HEK293 (cell line): ENCODE results near the gene STEAP2.

Source experiments
- BCL11A ChIP-seq: fragments of 450-650 bp; formaldehyde crosslinking; IDR thresholded peaks from 2 replicates; pipeline ENCODE4 v1.5.1; 2016; ENCODE audit warnings: low read depth, missing biosample characterization, missing genetic modification characterization
- HOXD13 ChIP-seq: sonication (generic); formaldehyde crosslinking; IDR thresholded peaks from 2 replicates; pipeline ENCODE4 v1.8.0; 2022; ENCODE audit warnings: missing genetic modification reagents, borderline replicate concordance
- KLF7 ChIP-seq: fragments of 450-650 bp; formaldehyde crosslinking; IDR thresholded peaks from 2 replicates; pipeline ENCODE4 v1.5.1; 2016; ENCODE audit warnings: missing biosample characterization, missing genetic modification characterization, borderline replicate concordance
- MEIS1 ChIP-seq: sonication (generic); formaldehyde crosslinking; IDR thresholded peaks from 2 replicates; pipeline ENCODE4 v1.8.1; 2022; ENCODE audit warnings: missing genetic modification reagents, mild to moderate bottlenecking, borderline replicate concordance
- PATZ1 ChIP-seq: fragments of 450-650 bp; formaldehyde crosslinking; IDR thresholded peaks from 2 replicates; pipeline ENCODE4 v1.5.1; 2016; ENCODE audit warnings: missing biosample characterization, missing genetic modification characterization
- PRDM1 ChIP-seq: fragments of 450-650 bp; formaldehyde crosslinking; IDR thresholded peaks from 2 replicates; pipeline ENCODE4; 2016; ENCODE audit warnings: missing biosample characterization, missing genetic modification characterization
- PRDM10 ChIP-seq: fragments of 450-650 bp; formaldehyde crosslinking; IDR thresholded peaks from 2 replicates; pipeline ENCODE4 v1.5.1; 2016; ENCODE audit warnings: missing biosample characterization, missing genetic modification characterization
- YY2 ChIP-seq: fragments of 450-650 bp; formaldehyde crosslinking; IDR thresholded peaks from 2 replicates; pipeline ENCODE4 v1.5.1; 2016; ENCODE audit warnings: missing biosample characterization, missing genetic modification characterization
- ZBTB44 ChIP-seq: fragments of 450-650 bp; IDR thresholded peaks from 2 replicates; pipeline ENCODE4 v1.5.1; 2018; ENCODE audit warnings: missing biosample characterization, mild to moderate bottlenecking, missing genetic modification characterization
- ZBTB48 ChIP-seq: fragments of 450-650 bp; formaldehyde crosslinking; IDR thresholded peaks from 2 replicates; pipeline ENCODE4 v1.5.1; 2016; ENCODE audit warnings: missing biosample characterization, missing genetic modification characterization
- ZFP3 ChIP-seq: fragments of 450-650 bp; formaldehyde crosslinking; IDR thresholded peaks from 2 replicates; pipeline ENCODE4 v1.5.1; 2016; ENCODE audit warnings: low read depth, missing biosample characterization, missing genetic modification characterization
- ZNF133 ChIP-seq: fragments of 450-650 bp; formaldehyde crosslinking; IDR thresholded peaks from 2 replicates; pipeline ENCODE4 v1.5.1; 2016; ENCODE audit warnings: missing biosample characterization, missing genetic modification characterization
- ZNF18 ChIP-seq: fragments of 450-650 bp; formaldehyde crosslinking; IDR thresholded peaks from 2 replicates; pipeline ENCODE4 v1.5.1; 2016; ENCODE audit warnings: missing biosample characterization, missing genetic modification characterization
- ZNF202 ChIP-seq: fragments of 450-650 bp; formaldehyde crosslinking; IDR thresholded peaks from 2 replicates; pipeline ENCODE4 v1.5.1; 2016; ENCODE audit warnings: missing biosample characterization, missing genetic modification characterization, borderline replicate concordance
- ZNF24 ChIP-seq: fragments of 450-650 bp; formaldehyde crosslinking; IDR thresholded peaks from 2 replicates; pipeline ENCODE4 v1.5.1; 2016; ENCODE audit warnings: missing biosample characterization, missing genetic modification characterization
- ZNF280C ChIP-seq: fragments of 450-650 bp; formaldehyde crosslinking; IDR thresholded peaks from 2 replicates; pipeline ENCODE4 v1.5.1; 2016; ENCODE audit warnings: missing biosample characterization, missing genetic modification characterization
- ZNF341 ChIP-seq: fragments of 450-650 bp; formaldehyde crosslinking; IDR thresholded peaks from 2 replicates; pipeline ENCODE4; 2016; ENCODE audit warnings: low read depth, missing biosample characterization, missing genetic modification characterization
- ZNF354C ChIP-seq: fragments of 450-650 bp; formaldehyde crosslinking; IDR thresholded peaks from 2 replicates; pipeline ENCODE4 v1.5.1; 2016; ENCODE audit warnings: missing biosample characterization, missing genetic modification characterization, low read depth, borderline replicate concordance
- ZNF37A ChIP-seq: fragments of 450-650 bp; IDR thresholded peaks from 2 replicates; pipeline ENCODE4 v1.5.1; 2018; ENCODE audit warnings: missing biosample characterization, missing genetic modification characterization
- ZNF416 ChIP-seq: fragments of 450-650 bp; formaldehyde crosslinking; IDR thresholded peaks from 2 replicates; pipeline ENCODE4 v1.5.1; 2016; ENCODE audit warnings: missing biosample characterization, missing genetic modification characterization
- ZNF514 ChIP-seq: fragments of 450-650 bp; formaldehyde crosslinking; IDR thresholded peaks from 2 replicates; pipeline ENCODE4 v1.5.1; 2016; ENCODE audit warnings: missing biosample characterization, missing genetic modification characterization
- ZNF558 ChIP-seq: fragments of 450-650 bp; formaldehyde crosslinking; IDR thresholded peaks from 2 replicates; pipeline ENCODE4 v1.5.1; 2016; ENCODE audit warnings: missing biosample characterization, missing genetic modification characterization
- ZNF561 ChIP-seq: fragments of 450-650 bp; IDR thresholded peaks from 2 replicates; pipeline ENCODE4 v1.5.1; 2018; ENCODE audit warnings: missing biosample characterization, missing genetic modification characterization, borderline replicate concordance
- ZNF658 ChIP-seq: fragments of 450-650 bp; formaldehyde crosslinking; IDR thresholded peaks from 2 replicates; pipeline ENCODE4; 2016; ENCODE audit warnings: missing biosample characterization, missing genetic modification characterization
- ZNF660 ChIP-seq: fragments of 450-650 bp; IDR thresholded peaks from 2 replicates; pipeline ENCODE4 v1.5.1; 2018; ENCODE audit warnings: missing biosample characterization, mild to moderate bottlenecking, missing genetic modification characterization
- TF ChIP-seq, protein P1 (sequence below): fragments of 450-650 bp; formaldehyde crosslinking; IDR thresholded peaks from 2 replicates; pipeline ENCODE4 v1.5.1; 2016; ENCODE audit warnings: missing biosample characterization, missing genetic modification characterization

STEAP2 gene

GRCh38 chr7:90211391-90212148 lies at the start of gene STEAP2 (continued):
- TF ChIP-seq YY2 (no peak), ZNF561 (tag by site-specific recombination) (no peak), HOXD13 (CRISPR knock-in tag) (no peak), PATZ1 (tag by site-specific recombination) (peak; percentile 78), ZNF660 (tag by site-specific recombination) (peak; percentile 83), BCL11A (no peak), ZNF658 (tag by site-specific recombination) (no peak), ZBTB44 (tag by site-specific recombination) (no peak), ZNF280C (tag by site-specific recombination) (no peak), ZNF133 (no peak), ZNF416 (tag by site-specific recombination) (no peak), ZBTB48 (tag by site-specific recombination) (peak; percentile 72; the same call in 1 of the 2 replicates), MEIS1 (CRISPR knock-in tag) (no peak), KLF7 (tag by site-specific recombination) (no peak), ZFP3 (no peak), ZNF354C (no peak), ZNF18 (no peak), ZNF514 (tag by site-specific recombination) (no peak), ZNF37A (tag by site-specific recombination) (no peak), ZNF558 (no peak), ZNF202 (tag by site-specific recombination) (no peak), ZNF24 (tag by site-specific recombination) (no peak), ZNF341 (tag by site-specific recombination) (peak; percentile 99), PRDM10 (peak; percentile 86), PRDM1 (tag by site-specific recombination) (no peak)
- TF ChIP-seq, protein P1, sequence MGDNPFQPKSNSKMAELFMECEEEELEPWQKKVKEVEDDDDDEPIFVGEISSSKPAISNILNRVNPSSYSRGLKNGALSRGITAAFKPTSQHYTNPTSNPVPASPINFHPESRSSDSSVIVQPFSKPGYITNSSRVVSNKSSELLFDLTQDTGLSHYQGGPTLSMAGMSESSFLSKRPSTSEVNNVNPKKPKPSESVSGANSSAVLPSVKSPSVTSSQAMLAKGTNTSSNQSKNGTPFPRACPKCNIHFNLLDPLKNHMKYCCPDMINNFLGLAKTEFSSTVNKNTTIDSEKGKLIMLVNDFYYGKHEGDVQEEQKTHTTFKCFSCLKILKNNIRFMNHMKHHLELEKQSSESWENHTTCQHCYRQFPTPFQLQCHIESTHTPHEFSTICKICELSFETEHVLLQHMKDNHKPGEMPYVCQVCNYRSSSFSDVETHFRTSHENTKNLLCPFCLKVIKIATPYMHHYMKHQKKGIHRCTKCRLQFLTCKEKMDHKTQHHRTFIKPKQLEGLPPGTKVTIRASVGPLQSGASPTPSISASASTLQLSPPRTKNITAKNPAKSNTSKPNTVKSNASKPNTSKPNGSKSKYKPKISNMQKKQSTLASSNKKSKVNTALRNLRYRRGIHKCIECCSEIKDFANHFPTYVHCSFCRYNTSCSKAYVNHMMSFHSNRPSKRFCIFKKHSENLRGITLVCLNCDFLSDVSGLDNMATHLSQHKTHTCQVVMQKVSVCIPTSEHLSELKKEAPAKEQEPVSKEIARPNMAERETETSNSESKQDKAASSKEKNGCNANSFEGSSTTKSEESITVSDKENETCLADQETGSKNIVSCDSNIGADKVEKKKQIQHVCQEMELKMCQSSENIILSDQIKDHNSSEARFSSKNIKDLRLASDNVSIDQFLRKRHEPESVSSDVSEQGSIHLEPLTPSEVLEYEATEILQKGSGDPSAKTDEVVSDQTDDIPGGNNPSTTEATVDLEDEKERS (tag by site-specific recombination), result no peak
